A549 treated with GW870086 at 1 μM for 4 hours (cell line): ENCODE results near the gene PDXK. TPM values are rescaled to one million over a fixed set of nuclear protein-coding genes. Genes with fewer than 3 reads are reported as not detected.

Source experiments
- total RNA-seq: library from RNA; stranded (reverse); fragments of 200-300 nt; extraction: Qiagen RNA extraction; gene quantifications from 5 replicates; pipeline ENCODE4 v1.2.3, GENCODE V29; 2022; ENCODE audit warnings: low read depth

PDXK gene
- total RNA-seq: 210 to 366 TPM (median 342 TPM) in 5 replicates

GRCh38 chr21:43718872-43719747 is at the start of gene PDXK:
Gene PDXK (plus strand): TSS chr21:43719129. CDS start chr21:43719295, 166 bp downstream.

GRCh38 chr21:43775795-43776430 is 57.0 kb downstream of the PDXK start, which contains the start of gene CSTB:
Gene CSTB (minus strand): TSS chr21:43776308. CDS start chr21:43776269, 39 bp downstream.

GRCh38 chr21:43789276-43790009 is 70.5 kb downstream of the PDXK start, which contains the start of gene RRP1:
Gene RRP1 (plus strand): TSS chr21:43789577. CDS start chr21:43789630, 53 bp downstream.

Other genes with a start within 250 kb of the PDXK start
- gene HSF2BP, start 59.6 kb upstream of the PDXK start, total RNA-seq: 0.79 to 1.9 TPM (median 1.7 TPM) in 5 replicates
- gene RRP1B, start 59.6 kb upstream of the PDXK start, total RNA-seq: 32.3 to 40.8 TPM (median 37.1 TPM) in 5 replicates
- 81.7 to 101 TPM (median 88.1 TPM) in 5 replicates for gene CSTB, start 57.2 kb downstream of the PDXK start, total RNA-seq
- gene RRP1, start 70.4 kb downstream of the PDXK start, total RNA-seq: 29.9 to 39.4 TPM (median 36.3 TPM) in 5 replicates
- gene AGPAT3, start 146.1 kb downstream of the PDXK start, total RNA-seq: 18.7 to 28.1 TPM (median 23.7 TPM) in 5 replicates